Neural cell (in vitro differentiated cells): Measurements from ENCODE around the gene BIRC6. TPM values are rescaled to one million over a fixed set of nuclear protein-coding genes. Genes with fewer than 3 reads are reported as not detected.

Experiments
- H2AFZ ChIP-seq: fragments of 200-600, 300-800 bp; sonication (generic), shearing (Covaris generic); 2 replicates; pipeline ENCODE4 v1.6.0; 2014; ENCODE audit warnings: low read depth, mild to moderate bottlenecking, antibody characterized with exemption, low read length, moderate library complexity
- H3F3A ChIP-seq: fragments of 200-600 bp; shearing (Covaris generic); 2 replicates; pipeline ENCODE4 v1.6.1; 2016; ENCODE audit warnings: mild to moderate bottlenecking, moderate library complexity, mixed read lengths, antibody characterized with exemption, low read length; ENCODE audit not compliant: insufficient read depth, poor library complexity, severe bottlenecking
- H3K27ac ChIP-seq: fragments of 200-600, 300-800 bp; sonication (generic), shearing (Covaris generic); 2 replicates; pipeline ENCODE4 v1.5.1; 2014; ENCODE audit warnings: mild to moderate bottlenecking, low read length, moderate library complexity
- H3K27me3 ChIP-seq: fragments of 300-800, 200-600 bp; sonication (generic), shearing (Covaris generic); 2 replicates; pipeline ENCODE4 v1.6.0; 2014; ENCODE audit warnings: mild to moderate bottlenecking, low read depth, low read length, moderate library complexity; ENCODE audit not compliant: insufficient read depth
- H3K36me3 ChIP-seq: fragments of 300-800, 200-600 bp; sonication (generic), shearing (Covaris generic); 2 replicates; pipeline ENCODE4 v1.5.1; 2014; ENCODE audit warnings: mild to moderate bottlenecking, antibody characterized with exemption, low read length, moderate library complexity; ENCODE audit not compliant: insufficient read depth
- H3K4me2 ChIP-seq: fragments of 300-800, 200-600 bp; sonication (generic), shearing (Covaris generic); 2 replicates; pipeline ENCODE4 v1.6.0; 2014; ENCODE audit warnings: mild to moderate bottlenecking, low read length
- H3K4me3 ChIP-seq: fragments of 300-800, 200-600 bp; sonication (generic), shearing (Covaris generic); 2 replicates; pipeline ENCODE4 v1.5.1; 2014; ENCODE audit warnings: mild to moderate bottlenecking, low read length, moderate library complexity
- H3K79me2 ChIP-seq: fragments of 200-600 bp; shearing (Covaris generic); replicated peaks from 2 replicates; pipeline ENCODE4 v1.6.0; 2014; ENCODE audit warnings: mild to moderate bottlenecking, low read length, moderate library complexity; ENCODE audit not compliant: insufficient read depth
- H3K9ac ChIP-seq: fragments of 300-800, 200-600 bp; sonication (generic), shearing (Covaris generic); 2 replicates; pipeline ENCODE4 v1.6.1; 2016; ENCODE audit warnings: mild to moderate bottlenecking, low read length, mixed read lengths
- H3K9me2 ChIP-seq: fragments of 200-600 bp; shearing (Covaris generic); 2 replicates; pipeline ENCODE4 v1.6.1; 2016; ENCODE audit warnings: mild to moderate bottlenecking, low read length, mixed read lengths; ENCODE audit not compliant: insufficient read depth
- H3K9me3 ChIP-seq: fragments of 200-600, 300-800 bp; sonication (generic), shearing (Covaris generic); 2 replicates; pipeline ENCODE4 v1.6.1; 2016; ENCODE audit warnings: mild to moderate bottlenecking, mixed run types, low read length, moderate library complexity, mixed read lengths
- H4K20me1 ChIP-seq: fragments of 200-600 bp; shearing (Covaris generic); 2 replicates; pipeline ENCODE4 v1.6.1; 2016; ENCODE audit warnings: mild to moderate bottlenecking, mixed run types; ENCODE audit not compliant: insufficient read depth
- EP300 ChIP-seq: fragments of 450-650 bp; conservative IDR thresholded peaks from 2 replicates; pipeline ENCODE4 v1.6.1; 2014; ENCODE audit warnings: antibody characterized with exemption, mild to moderate bottlenecking, moderate library complexity; ENCODE audit not compliant: poor library complexity, severe bottlenecking
- EZH2 ChIP-seq: fragments of 200-600, 300-800 bp; shearing (Covaris generic), sonication (generic); IDR thresholded peaks from 2 replicates; pipeline ENCODE4 v1.6.1; 2014; ENCODE audit warnings: antibody characterized with exemption, low read length, borderline replicate concordance, mild to moderate bottlenecking; ENCODE audit not compliant: insufficient read depth, poor library complexity, severe bottlenecking
- MXI1 ChIP-seq: fragments of 450-650 bp; conservative IDR thresholded peaks from 2 replicates; pipeline ENCODE4 v1.6.1; 2014; ENCODE audit warnings: antibody characterized with exemption, mild to moderate bottlenecking; ENCODE audit not compliant: poor library complexity, severe bottlenecking
- POLR2AphosphoS5 ChIP-seq: IDR thresholded peaks from 2 replicates; pipeline ENCODE4 v1.6.1; 2012
- RAD21 ChIP-seq: fragments of 450-650 bp; conservative IDR thresholded peaks from 2 replicates; pipeline ENCODE4 v1.6.1; 2014; ENCODE audit warnings: antibody characterized with exemption, mild to moderate bottlenecking, moderate library complexity
- SMC3 ChIP-seq: fragments of 450-650 bp; conservative IDR thresholded peaks from 2 replicates; pipeline ENCODE4 v1.6.1; 2014; ENCODE audit warnings: antibody characterized with exemption, mild to moderate bottlenecking, moderate library complexity; ENCODE audit not compliant: poor library complexity
- TAF1 ChIP-seq: IDR thresholded peaks from 2 replicates; pipeline ENCODE4 v1.6.1; 2012; ENCODE audit warnings: low read depth
- polyA plus RNA-seq: library from polyadenylated mRNA; depleted of rRNA; stranded (reverse); fragments of >200 nt; gene quantifications from 2 replicates; pipeline ENCODE4 v1.2.3, GENCODE V29; 2014
- TF ChIP-seq, protein P1 (sequence below): IDR thresholded peaks from 2 replicates; pipeline ENCODE4 v1.6.1; 2012; ENCODE audit warnings: borderline replicate concordance
- TF ChIP-seq, protein P2 (sequence below): fragments of 450-650 bp; IDR thresholded peaks from 2 replicates; pipeline ENCODE4 v1.5.1; 2014; ENCODE audit warnings: antibody characterized with exemption, mild to moderate bottlenecking, moderate library complexity; ENCODE audit not compliant: poor library complexity, severe bottlenecking

BIRC6 gene
- polyA plus RNA-seq, 1 donor from 2014 or later, result 109 TPM

DNA sequence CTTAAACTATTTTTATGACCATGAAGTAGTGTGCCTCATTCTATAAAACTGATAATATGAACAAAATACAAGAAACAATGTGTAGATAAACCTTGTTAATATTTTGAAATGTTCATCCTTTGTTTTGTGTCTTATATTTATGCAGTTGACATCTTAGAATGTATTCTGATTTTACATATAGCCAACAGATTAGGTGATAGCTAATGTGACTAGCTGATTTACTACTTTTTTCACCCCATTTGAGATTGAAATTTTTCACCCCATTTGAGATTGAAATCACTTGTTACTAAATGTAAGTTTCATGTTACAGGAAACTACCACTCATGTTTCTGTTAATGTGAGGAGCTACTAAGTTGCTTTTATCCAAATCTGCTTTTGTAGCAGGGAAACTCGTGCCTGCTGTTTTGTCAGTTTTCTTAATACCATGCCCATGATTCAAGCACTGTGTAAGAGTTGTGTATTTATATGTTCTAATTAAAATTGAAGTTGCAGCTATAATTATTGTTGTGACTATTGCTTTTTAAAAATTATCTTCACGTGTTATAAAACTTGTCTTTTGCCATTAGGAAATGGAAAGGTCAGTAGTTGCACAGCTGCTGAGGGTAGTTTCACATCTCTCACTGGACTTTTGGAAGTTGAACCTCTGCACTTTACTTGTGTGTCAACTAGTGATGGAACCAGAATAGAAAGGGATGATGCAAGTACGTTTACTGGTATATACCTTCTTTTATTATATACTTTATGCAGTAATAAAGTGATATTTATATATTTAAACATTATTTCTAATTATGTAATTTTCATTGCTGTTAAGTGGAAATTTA, 96.6 kb downstream of the BIRC6 start:
- no peaks in the 10 kb centered on the region for H3K9me3 ChIP-seq
- H3K9ac ChIP-seq, result no peak overlapping the region
- no peak overlapping the region for H3K27ac ChIP-seq
- no peaks in the 10 kb centered on the region for H4K20me1 ChIP-seq
- no peaks in the 10 kb centered on the region for H3K9me2 ChIP-seq
- H3K79me2 ChIP-seq, result no peaks in the 10 kb centered on the region
- no peaks in the 10 kb centered on the region for H3K27me3 ChIP-seq
- H3K4me2 ChIP-seq, result no peak overlapping the region
- H3K4me3 ChIP-seq, result no peak overlapping the region
- H2AFZ ChIP-seq, result no peak overlapping the region
- TF ChIP-seq MXI1 (no peak), TAF1 (no peak), EZH2 (no peak), POLR2AphosphoS5 (no peak), EP300 (no peak), RAD21 (no peak)
- TF ChIP-seq, protein P1, sequence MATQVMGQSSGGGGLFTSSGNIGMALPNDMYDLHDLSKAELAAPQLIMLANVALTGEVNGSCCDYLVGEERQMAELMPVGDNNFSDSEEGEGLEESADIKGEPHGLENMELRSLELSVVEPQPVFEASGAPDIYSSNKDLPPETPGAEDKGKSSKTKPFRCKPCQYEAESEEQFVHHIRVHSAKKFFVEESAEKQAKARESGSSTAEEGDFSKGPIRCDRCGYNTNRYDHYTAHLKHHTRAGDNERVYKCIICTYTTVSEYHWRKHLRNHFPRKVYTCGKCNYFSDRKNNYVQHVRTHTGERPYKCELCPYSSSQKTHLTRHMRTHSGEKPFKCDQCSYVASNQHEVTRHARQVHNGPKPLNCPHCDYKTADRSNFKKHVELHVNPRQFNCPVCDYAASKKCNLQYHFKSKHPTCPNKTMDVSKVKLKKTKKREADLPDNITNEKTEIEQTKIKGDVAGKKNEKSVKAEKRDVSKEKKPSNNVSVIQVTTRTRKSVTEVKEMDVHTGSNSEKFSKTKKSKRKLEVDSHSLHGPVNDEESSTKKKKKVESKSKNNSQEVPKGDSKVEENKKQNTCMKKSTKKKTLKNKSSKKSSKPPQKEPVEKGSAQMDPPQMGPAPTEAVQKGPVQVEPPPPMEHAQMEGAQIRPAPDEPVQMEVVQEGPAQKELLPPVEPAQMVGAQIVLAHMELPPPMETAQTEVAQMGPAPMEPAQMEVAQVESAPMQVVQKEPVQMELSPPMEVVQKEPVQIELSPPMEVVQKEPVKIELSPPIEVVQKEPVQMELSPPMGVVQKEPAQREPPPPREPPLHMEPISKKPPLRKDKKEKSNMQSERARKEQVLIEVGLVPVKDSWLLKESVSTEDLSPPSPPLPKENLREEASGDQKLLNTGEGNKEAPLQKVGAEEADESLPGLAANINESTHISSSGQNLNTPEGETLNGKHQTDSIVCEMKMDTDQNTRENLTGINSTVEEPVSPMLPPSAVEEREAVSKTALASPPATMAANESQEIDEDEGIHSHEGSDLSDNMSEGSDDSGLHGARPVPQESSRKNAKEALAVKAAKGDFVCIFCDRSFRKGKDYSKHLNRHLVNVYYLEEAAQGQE, result no peak
- TF ChIP-seq, protein P2, sequence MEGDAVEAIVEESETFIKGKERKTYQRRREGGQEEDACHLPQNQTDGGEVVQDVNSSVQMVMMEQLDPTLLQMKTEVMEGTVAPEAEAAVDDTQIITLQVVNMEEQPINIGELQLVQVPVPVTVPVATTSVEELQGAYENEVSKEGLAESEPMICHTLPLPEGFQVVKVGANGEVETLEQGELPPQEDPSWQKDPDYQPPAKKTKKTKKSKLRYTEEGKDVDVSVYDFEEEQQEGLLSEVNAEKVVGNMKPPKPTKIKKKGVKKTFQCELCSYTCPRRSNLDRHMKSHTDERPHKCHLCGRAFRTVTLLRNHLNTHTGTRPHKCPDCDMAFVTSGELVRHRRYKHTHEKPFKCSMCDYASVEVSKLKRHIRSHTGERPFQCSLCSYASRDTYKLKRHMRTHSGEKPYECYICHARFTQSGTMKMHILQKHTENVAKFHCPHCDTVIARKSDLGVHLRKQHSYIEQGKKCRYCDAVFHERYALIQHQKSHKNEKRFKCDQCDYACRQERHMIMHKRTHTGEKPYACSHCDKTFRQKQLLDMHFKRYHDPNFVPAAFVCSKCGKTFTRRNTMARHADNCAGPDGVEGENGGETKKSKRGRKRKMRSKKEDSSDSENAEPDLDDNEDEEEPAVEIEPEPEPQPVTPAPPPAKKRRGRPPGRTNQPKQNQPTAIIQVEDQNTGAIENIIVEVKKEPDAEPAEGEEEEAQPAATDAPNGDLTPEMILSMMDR, result no peak
- H3K36me3 ChIP-seq, result peaks cover 10% of the 10 kb centered on the region
- H3F3A ChIP-seq, result no peaks in the 10 kb centered on the region

DNA sequence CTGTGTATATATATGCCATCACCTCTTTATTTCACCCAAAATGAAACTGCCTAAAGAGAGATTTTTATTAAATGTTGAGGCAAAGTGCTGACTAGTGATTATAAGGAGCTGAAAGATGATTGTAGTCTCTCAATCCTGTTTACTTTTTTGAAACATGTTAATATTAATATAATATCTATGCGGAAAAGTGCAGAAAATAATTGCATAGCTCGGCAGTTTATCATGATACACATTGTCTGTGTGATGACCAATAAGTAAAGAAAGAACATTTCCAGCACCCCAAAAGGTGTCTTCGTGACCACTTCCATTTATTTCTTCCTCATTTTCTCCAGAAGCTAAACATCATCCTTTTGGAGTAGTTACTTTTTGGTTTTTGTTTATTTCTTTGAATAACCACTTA, 99.0 kb downstream of the BIRC6 start:
- H4K20me1 ChIP-seq, result no peaks in the 10 kb centered on the region
- H3K4me3 ChIP-seq, result no peak overlapping the region
- H3F3A ChIP-seq, result no peaks in the 10 kb centered on the region
- H3K9me3 ChIP-seq, result no peaks in the 10 kb centered on the region
- no peaks in the 10 kb centered on the region for H3K27me3 ChIP-seq
- no peak overlapping the region for H3K9ac ChIP-seq
- H3K79me2 ChIP-seq, result no peaks in the 10 kb centered on the region
- H3K36me3 ChIP-seq, result peaks cover 6% of the 10 kb centered on the region
- H3K4me2 ChIP-seq, result no peak overlapping the region
- H3K9me2 ChIP-seq, result no peaks in the 10 kb centered on the region
- H3K27ac ChIP-seq, result no peak overlapping the region
- H2AFZ ChIP-seq, result no peak overlapping the region
- TF ChIP-seq EP300, result no peak
- no peak for TF ChIP-seq RAD21
- no peak for TF ChIP-seq POLR2AphosphoS5
- TF ChIP-seq MXI1, result no peak
- TF ChIP-seq SMC3, result no peak
- TF ChIP-seq TAF1, result no peak
- TF ChIP-seq, protein P1, result no peak
- TF ChIP-seq EZH2, result no peak
- TF ChIP-seq, protein P2, result no peak
